CD14-positive monocyte (primary cell): ENCODE data around the gene PIEZO1. TPM values are rescaled to one million over a fixed set of nuclear protein-coding genes. Genes with fewer than 3 reads are reported as not detected.

Experiments used
- DNase-seq, 3 donors: peaks; one replicate each; pipeline ENCODE4 v3.0.0-alpha.2; 2011 to 2022
- H2AFZ ChIP-seq: 2 replicates; pipeline ENCODE4 v1.6.0; 2012; ENCODE audit warnings: mild to moderate bottlenecking, low read depth, low read length, inconsistent platforms; ENCODE audit not compliant: insufficient read depth, poor library complexity, severe bottlenecking
- H3K27ac ChIP-seq, 2 donors: 1 replicate in 1 of 2; 2 replicates in 1 of 2; pipeline ENCODE4 v1.5.1; 2012 to 2013; ENCODE audit warnings: low read length in 2 of 2, control low read depth in 1 of 2, inconsistent platforms in 1 of 2, low read depth in 1 of 2, mild to moderate bottlenecking in 1 of 2
- H3K27me3 ChIP-seq, 2 donors: one replicate each; pipeline versions ENCODE4 v1.6.0 to v1.6.1; 2011 to 2013; ENCODE audit warnings: low read length in 2 of 2; ENCODE audit not compliant: control insufficient read depth in 2 of 2, insufficient read depth in 2 of 2
- H3K36me3 ChIP-seq, 2 donors: replicated peaks in 1 of 2; 1 replicate in 1 of 2; 2 replicates in 1 of 2; pipeline versions ENCODE4 v1.5.1 to v1.6.1; 2012 to 2013; ENCODE audit warnings: low read length in 2 of 2, control low read depth in 1 of 2, inconsistent platforms in 1 of 2, mild to moderate bottlenecking in 1 of 2; ENCODE audit not compliant: insufficient read depth in 2 of 2, control insufficient read depth in 1 of 2
- H3K4me1 ChIP-seq, 2 donors: 1 replicate in 1 of 2; 2 replicates in 1 of 2; pipeline versions ENCODE4 v1.5.1 to v1.6.1; 2012 to 2013; ENCODE audit warnings: low read length in 2 of 2, control low read depth in 1 of 2, inconsistent platforms in 1 of 2, mild to moderate bottlenecking in 1 of 2, moderate library complexity in 1 of 2; ENCODE audit not compliant: insufficient read depth in 2 of 2, control insufficient read depth in 1 of 2
- H3K4me2 ChIP-seq: replicated peaks from 2 replicates; pipeline ENCODE3; 2012; ENCODE audit warnings: low read length, moderate library complexity, mild to moderate bottlenecking; ENCODE audit not compliant: poor library complexity, severe bottlenecking; ENCODE audit errors: extremely low read depth
- H3K4me3 ChIP-seq, 3 experiments: fragments of 200-600 bp in 1 of 3; sonication (generic) in 1 of 3; replicated peaks in 1 of 3; 1 replicate in 2 of 3; 2 replicates in 1 of 3; pipeline ENCODE4 v1.5.1; 2011 to 2013; ENCODE audit warnings: low read length in 3 of 3, mild to moderate bottlenecking in 3 of 3, control low read depth in 2 of 3, low read depth in 2 of 3, inconsistent platforms in 1 of 3, moderate library complexity in 1 of 3
- H3K79me2 ChIP-seq: 2 replicates; pipeline ENCODE4 v1.6.0; 2012; ENCODE audit warnings: mild to moderate bottlenecking, control low read depth, inconsistent platforms, low read length, moderate library complexity; ENCODE audit not compliant: insufficient read depth
- H3K9ac ChIP-seq: 2 replicates; pipeline ENCODE4 v1.6.0; 2017; ENCODE audit warnings: low read length, mild to moderate bottlenecking; ENCODE audit not compliant: insufficient read depth, poor library complexity, severe bottlenecking
- H3K9me3 ChIP-seq, 2 donors: replicated peaks in 1 of 2; 1 replicate in 1 of 2; 2 replicates in 1 of 2; pipeline versions ENCODE4 v1.5.1 to v1.6.1; 2012 to 2013; ENCODE audit warnings: low read length in 2 of 2, control low read depth in 1 of 2; ENCODE audit not compliant: control insufficient read depth in 1 of 2, insufficient read depth in 1 of 2
- H4K20me1 ChIP-seq: 2 replicates; pipeline ENCODE4 v1.6.0; 2012; ENCODE audit warnings: mild to moderate bottlenecking, low read length, control low read depth, moderate library complexity; ENCODE audit not compliant: insufficient read depth
- H3K27ac Mint-ChIP-seq, 7 donors: one replicate each; pipeline ENCODE4 v1.8.0; 2020; ENCODE audit warnings: mild to moderate bottlenecking in 7 of 7, mixed read lengths in 7 of 7, moderate library complexity in 6 of 7, inconsistent platforms in 2 of 7
- H3K27me3 Mint-ChIP-seq, 3 donors: one replicate each; pipeline ENCODE4 v1.8.0; 2021 to 2022; ENCODE audit warnings: low read depth in 3 of 3, mild to moderate bottlenecking in 3 of 3, mixed read lengths in 3 of 3, moderate library complexity in 3 of 3, inconsistent platforms in 1 of 3
- H3K36me3 Mint-ChIP-seq, 2 donors: one replicate each; pipeline ENCODE4 v1.8.0; 2020; ENCODE audit warnings: mixed read lengths in 2 of 2, inconsistent platforms in 1 of 2, mild to moderate bottlenecking in 1 of 2
- H3K4me1 Mint-ChIP-seq: one replicate; pipeline ENCODE4 v1.8.0; 2020; ENCODE audit warnings: mild to moderate bottlenecking, mixed read lengths
- H3K4me3 Mint-ChIP-seq, 2 donors: one replicate each; pipeline ENCODE4 v1.8.0; 2020; ENCODE audit warnings: mild to moderate bottlenecking in 2 of 2, mixed read lengths in 2 of 2, moderate library complexity in 1 of 2
- H3K9me3 Mint-ChIP-seq, 7 donors: one replicate each; pipeline ENCODE4 v1.8.0; 2020 to 2022; ENCODE audit warnings: mixed read lengths in 7 of 7, mild to moderate bottlenecking in 6 of 7, moderate library complexity in 6 of 7, inconsistent platforms in 2 of 7
- WGBS: methylation state at CpG from one replicate; pipeline ENCODE4 v1.1.5; 2013; ENCODE audit warnings: missing lambda C conversion rate; ENCODE audit not compliant: insufficient coverage; 5-methylcytosine and 5-hydroxymethylcytosine counted together
- intact Hi-C, 2 donors: fragments of 100-400 bp; cut with micrococcal nuclease; formaldehyde crosslinking; loops; one replicate each; pipeline versions ENCODE4 v1.15.0 to v1.15.1; 2023
- polyA plus RNA-seq, 3 donors: library from polyadenylated mRNA; depleted of rRNA in 1 of 3; unstranded in 2 of 3; stranded (reverse) in 1 of 3; fragments of 300-500 nt in 2 of 3; fragments of >200 nt in 1 of 3; fragmentation: Illumina TruSeq in 2 of 3; gene quantifications; 1 replicate in 2 of 3; 2 replicates in 1 of 3; pipeline ENCODE4 v1.2.3, GENCODE V29; 2012 to 2021
- TF ChIP-seq, protein P1 (sequence below): fragments of 200-600 bp; IDR thresholded peaks from one replicate; pipeline ENCODE4 v1.8.0; 2022; ENCODE audit warnings: antibody characterized with exemption, mild to moderate bottlenecking

PIEZO1 gene
- polyA plus RNA-seq, 3 donors, result 10.2 to 405 (median 15.0) TPM

DNA sequence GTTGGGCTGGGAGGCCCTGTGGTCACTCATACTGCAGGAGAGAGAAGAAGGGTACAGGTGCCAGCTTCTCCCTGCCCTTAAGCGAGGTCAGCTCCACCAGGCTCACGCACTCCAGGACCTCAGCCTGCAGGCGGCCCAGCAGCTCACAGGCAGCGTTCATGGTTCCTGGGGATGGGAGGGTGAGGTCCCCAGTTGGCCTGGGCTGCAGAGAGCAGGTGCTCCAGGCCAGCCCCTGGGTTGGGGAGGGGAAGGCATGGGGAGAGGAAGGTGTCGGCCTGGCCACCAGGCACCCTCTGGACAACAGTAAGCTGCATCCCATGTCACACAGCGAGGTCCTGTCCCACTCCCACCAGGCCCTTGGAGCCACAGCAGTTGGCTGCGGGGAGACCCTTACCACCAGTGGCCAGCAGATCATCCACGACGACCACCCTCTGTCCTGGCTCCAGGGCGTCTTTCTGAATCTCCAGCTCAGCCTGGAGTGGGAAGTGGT, 24.7 kb upstream of the PIEZO1 start:
- WGBS, result 55% methylated on average over 3 of the region's 10 CpGs
- H4K20me1 ChIP-seq, result peaks cover 45% of the 10 kb centered on the region
- Mint-ChIP-seq H3K4me3 (no peak overlapping the region), H3K27ac (peak overlapping the region in 4 of 7 donors; percentile 52 to 87 (median 74)), H3K36me3 (peaks cover 19 to 30% of the 10 kb centered on the region in 2 donors), H3K9me3 (no peaks in the 10 kb centered on the region), H3K4me1 (peaks cover 30% of the 10 kb centered on the region), H3K27me3 (peaks cover 0 to 2% (median 0%) of the 10 kb centered on the region in 3 donors)
- no peak overlapping the region for H3K9ac ChIP-seq
- H3K4me2 ChIP-seq, result peak overlapping the region; percentile 99
- no peaks in the 10 kb centered on the region for H3K9me3 ChIP-seq
- H3K4me3 ChIP-seq, result peak overlapping the region in 1 of 3 experiments; percentile 83
- peak overlapping the region; percentile 71 to 93 for H3K27ac ChIP-seq
- peaks cover 14 to 25% of the 10 kb centered on the region in 2 donors for H3K36me3 ChIP-seq
- H3K4me1 ChIP-seq, result peaks cover 40 to 49% of the 10 kb centered on the region in 2 donors
- DNase-seq, result no peak
- peaks cover 67% of the 10 kb centered on the region for H3K79me2 ChIP-seq
- intact Hi-C loops, result loop anchor here in 1 of 2 donors (10.0 kb wide), 1 partner anchor 405 kb away; the partner anchor contains the start of gene ZNF778
- no peak overlapping the region for H2AFZ ChIP-seq
- H3K27me3 ChIP-seq, result no peaks in the 10 kb centered on the region
- TF ChIP-seq, protein P1, sequence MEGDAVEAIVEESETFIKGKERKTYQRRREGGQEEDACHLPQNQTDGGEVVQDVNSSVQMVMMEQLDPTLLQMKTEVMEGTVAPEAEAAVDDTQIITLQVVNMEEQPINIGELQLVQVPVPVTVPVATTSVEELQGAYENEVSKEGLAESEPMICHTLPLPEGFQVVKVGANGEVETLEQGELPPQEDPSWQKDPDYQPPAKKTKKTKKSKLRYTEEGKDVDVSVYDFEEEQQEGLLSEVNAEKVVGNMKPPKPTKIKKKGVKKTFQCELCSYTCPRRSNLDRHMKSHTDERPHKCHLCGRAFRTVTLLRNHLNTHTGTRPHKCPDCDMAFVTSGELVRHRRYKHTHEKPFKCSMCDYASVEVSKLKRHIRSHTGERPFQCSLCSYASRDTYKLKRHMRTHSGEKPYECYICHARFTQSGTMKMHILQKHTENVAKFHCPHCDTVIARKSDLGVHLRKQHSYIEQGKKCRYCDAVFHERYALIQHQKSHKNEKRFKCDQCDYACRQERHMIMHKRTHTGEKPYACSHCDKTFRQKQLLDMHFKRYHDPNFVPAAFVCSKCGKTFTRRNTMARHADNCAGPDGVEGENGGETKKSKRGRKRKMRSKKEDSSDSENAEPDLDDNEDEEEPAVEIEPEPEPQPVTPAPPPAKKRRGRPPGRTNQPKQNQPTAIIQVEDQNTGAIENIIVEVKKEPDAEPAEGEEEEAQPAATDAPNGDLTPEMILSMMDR, result no peak

- intact Hi-C loops, result no loop called here
- Mint-ChIP-seq H3K4me1 (peaks cover 34% of the 10 kb centered on the region), H3K27me3 (peaks cover 0 to 2% (median 0%) of the 10 kb centered on the region in 3 donors), H3K9me3 (no peaks in the 10 kb centered on the region), H3K4me3 (no peak overlapping the region), H3K36me3 (peaks cover 19 to 30% of the 10 kb centered on the region in 2 donors), H3K27ac (peak overlapping the region in 1 of 7 donors; percentile 19)
- Histone ChIP-seq H3K9ac (no peak overlapping the region), H3K4me3 (no peak overlapping the region), H3K4me2 (no peak overlapping the region), H3K79me2 (peaks cover 73% of the 10 kb centered on the region), H3K4me1 (peaks cover 45 to 54% of the 10 kb centered on the region in 2 donors), H3K27me3 (no peaks in the 10 kb centered on the region), H3K27ac (no peak overlapping the region), H3K36me3 (peaks cover 14 to 25% of the 10 kb centered on the region in 2 donors), H3K9me3 (no peaks in the 10 kb centered on the region), H2AFZ (no peak overlapping the region), H4K20me1 (peaks cover 44% of the 10 kb centered on the region)
- no peak for DNase-seq
- TF ChIP-seq, protein P1, result no peak
- 89% methylated on average over 10 of the region's 10 CpGs for WGBS
Observed at GRCh38 chr16:88809068-88809675, 24.2 kb upstream of the PIEZO1 start.
